GM18520 (cell line): ENCODE data around the gene STX18.
"Not testable (repeated sequence)": the region's sequence is repeated elsewhere in the genome, so short reads cannot be mapped to it uniquely, and the experiment has no call there.

Source experiments
- ATAC-seq: cut with Tn5 transposase; IDR thresholded peaks from one replicate; pipeline ENCODE4 v1.9.1; 2021; ENCODE audit not compliant: unreplicated experiment

Gene STX18

DNA sequence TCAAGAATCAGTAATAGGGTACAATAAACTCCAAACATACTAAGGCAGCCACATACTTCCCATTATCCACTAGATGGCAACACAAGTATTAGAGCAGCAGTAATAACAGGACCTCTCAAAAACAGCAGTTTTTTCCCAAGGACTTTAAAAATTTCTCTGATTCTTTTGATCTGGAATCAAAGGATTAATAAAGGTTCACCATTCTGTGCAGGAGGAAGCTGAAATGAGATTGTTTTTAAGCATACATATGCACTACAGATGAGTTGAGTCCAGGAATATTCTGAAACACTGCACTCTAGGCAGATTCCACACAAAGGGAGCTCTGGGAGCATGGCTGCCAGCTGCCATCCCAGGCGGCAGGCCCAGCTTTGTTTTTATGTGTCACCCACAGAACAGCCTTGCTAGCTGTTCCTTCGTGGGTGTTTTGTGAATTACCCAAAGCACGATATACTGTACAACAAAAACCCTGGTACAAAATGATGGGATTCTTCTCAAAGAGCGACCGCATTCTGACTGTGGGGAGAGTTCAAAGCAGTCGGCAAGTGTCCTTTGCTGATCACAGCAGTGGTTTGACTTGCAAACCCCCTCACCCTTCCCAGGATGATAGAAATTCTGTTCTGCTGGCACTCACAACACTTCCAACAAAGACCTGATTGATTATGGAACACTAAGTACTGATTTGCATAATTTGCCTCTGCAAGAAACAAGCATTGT is 61.0 kb downstream of the STX18 start:
- ATAC-seq: no peak

DNA sequence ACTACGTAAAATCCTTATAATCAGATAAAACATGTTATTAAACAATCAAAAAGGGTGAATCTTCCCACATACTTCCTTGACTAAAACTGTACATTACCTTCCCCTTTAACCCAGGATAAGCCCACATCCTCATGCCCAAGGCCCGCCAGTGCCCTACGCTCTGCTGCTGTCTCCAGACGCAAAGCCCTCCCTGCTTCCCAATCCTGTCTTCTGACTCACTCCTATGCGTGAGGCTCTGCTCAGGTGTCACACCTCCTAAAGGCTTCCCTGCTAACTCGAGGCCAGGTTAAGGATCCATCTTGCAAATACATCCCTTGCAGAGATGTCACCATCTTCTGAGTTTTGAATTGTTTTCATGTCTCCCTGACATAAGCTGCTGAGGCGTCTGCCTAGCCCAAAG is 61.6 kb downstream of the STX18 start:
- no peak for ATAC-seq

DNA sequence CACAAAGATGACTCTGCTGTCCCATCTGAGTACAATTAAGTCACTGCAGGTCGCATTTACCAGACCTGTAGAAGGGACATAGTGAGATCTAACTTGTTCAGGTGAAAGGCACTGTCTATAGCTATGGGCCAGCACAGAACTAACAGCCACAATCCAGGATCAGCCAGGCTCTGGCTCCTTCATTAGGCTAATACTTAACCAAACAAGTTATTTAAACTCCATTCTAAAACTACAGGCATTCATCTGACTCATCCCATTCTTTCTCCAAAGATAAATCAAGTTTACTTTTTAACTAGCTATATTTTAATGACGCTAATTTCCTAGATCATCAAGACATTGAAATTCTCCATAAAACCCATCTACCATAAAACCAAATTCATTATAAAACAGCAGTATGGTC is 62.5 kb downstream of the STX18 start:
- ATAC-seq: no peak

DNA sequence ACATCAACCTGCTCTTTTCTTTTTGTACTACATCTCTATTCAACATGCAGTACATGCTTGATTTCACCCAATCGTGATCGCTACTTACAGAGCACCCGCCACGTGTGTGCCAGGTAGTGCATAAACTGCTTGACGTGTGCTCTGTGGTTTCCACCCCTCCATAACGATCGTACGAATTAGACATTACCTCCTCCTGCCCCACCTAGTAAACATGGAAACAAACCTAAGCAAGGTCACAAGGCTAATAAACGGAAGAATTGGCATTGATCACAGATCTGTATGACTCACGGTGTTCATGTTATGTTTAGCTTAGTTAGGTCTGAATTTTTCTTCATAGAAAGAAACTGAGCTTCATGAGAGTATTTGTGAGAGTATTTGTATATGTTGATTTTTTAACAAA is 64.1 kb downstream of the STX18 start:
- no peak for ATAC-seq

DNA sequence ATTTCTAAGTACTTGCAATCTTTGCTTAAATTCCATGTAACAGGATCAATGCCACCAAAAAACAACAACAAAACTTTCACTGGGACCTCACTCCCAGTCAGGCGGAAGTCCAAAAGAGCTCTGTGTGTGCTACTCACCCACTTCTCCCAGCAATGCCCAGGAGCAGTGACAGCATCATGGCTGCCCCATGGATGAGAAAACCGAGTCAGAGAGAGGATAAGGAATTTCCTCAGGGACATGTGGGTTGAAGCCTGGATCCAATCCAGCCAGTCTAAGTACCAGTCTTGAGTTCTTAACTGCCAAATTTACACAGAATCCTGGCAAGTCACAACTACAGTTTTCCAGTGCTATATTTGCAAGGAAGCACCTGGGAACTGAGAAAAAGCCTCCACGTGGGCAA is 64.5 kb downstream of the STX18 start:
- ATAC-seq: no peak

DNA sequence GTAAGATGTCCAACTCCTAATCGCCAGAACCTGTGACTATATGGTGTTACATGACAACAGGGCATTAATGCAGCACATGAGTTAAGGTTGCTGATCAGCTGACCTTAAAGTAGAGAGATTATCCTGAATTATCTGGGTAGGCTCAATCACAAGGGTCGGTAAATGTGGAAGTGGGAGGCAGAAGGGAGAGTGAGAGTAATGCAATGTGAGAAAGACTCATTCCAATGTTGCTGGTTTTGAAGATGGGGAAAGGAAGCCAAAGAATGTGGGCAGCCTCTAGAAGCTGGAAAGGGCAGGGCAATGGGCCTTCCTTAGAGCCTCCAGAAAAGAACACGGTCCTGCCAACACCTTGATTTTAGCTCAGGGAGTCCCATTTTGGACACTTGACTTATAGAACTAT is 67.4 kb downstream of the STX18 start:
- no peak for ATAC-seq

DNA sequence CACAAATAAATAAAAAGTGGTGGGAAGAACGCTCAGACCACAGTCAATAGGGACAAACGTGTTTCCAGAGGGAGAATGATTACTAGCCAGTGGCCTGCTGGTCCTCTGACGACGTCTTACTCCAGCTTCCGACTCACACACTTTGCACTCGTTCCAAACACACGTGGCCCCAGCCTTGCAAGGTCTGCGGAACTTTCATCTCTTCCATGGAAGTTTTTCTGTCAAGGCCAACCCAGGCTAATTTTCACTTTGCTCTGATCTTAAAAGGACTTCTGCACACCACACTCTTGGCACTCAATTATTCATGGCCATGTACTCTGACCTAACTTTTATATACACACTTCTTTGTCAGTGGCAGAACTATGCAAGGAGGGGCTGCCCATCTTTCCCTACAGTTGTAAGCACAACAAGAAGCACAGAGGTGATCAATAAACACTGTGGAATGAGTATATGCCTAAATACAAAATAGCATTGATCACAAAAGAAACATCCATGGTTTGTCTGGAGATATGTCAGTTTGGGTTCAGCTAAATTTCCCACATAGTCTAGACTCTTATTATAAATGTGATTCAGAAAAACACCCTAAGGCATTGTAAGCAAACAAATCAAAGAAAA is 69.4 kb downstream of the STX18 start:
- no peak for ATAC-seq

DNA sequence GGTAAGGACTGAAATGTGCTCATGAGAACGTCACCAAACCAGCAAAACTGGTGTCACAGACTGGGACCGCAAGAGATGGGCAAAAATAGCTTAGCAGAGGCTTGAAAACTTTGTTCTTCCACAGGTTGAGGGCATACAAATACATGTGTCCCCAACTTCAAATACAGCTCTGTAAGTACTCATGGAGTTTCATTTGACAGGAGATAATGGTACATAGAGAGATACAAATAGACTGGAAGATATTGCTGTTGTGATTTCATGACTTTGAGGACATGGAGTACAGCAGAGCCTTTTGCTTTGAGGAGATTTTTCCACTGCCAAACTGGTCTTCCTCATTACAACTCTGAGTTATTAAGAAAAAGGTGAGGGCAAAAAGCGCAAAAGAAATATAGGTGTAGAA is 70.7 kb downstream of the STX18 start:
- no peak for ATAC-seq

DNA sequence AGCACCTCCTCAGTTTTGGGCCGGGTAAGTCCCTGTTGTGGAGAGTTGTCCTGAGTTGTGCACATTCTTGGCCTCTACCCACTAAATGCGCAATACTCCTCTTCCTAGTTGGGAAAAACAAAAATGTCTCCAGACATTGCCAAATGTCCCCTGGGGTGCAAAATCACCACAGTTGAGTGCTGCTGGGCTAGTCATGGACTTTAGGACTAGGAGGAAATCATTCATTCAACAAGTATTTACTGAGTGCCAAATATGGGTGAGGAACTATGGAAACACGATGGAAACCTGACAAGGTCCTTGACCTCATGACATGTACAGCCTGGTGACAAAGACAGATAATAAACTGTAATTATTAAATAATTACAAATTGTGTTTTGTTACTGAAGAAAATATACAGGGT is 71.6 kb downstream of the STX18 start:
- no peak for ATAC-seq

DNA sequence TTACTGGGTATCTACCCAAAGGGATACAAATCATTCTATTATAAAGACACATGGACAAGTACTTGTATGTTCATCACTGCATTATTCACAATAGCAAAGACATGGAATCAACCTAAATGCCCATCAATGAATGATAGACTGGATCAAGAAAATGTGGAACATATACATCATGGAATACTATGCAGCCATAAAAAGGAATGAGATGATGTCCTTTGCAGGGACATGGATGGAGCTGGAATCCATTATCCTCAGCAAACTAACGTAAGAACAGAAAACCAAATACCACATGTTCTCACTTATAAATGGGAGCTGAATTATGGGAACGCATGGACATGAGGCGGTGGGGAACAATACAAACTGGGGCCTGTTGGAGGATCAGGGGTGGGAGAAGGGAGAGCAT is 76.6 kb downstream of the STX18 start:
- not testable (repeated sequence) for ATAC-seq

DNA sequence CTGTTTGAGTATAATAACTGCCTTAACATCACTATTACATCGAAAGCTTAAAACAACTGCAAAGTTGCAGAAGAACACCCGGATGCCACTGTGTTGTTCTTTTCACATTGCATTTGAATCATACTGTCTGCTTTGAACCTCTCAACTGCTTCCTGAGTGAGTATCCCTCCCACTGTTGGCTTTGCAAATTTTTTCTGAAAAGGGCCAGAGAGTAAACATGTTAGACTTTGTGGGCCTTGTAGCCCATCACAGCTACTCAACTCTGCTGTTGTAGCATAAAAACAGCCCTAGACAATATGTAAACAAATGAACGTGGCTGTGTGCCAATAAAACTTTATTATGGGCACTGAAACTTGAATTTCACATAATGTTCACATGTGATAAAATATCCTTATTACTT is 78.9 kb downstream of the STX18 start:
- ATAC-seq: no peak

DNA sequence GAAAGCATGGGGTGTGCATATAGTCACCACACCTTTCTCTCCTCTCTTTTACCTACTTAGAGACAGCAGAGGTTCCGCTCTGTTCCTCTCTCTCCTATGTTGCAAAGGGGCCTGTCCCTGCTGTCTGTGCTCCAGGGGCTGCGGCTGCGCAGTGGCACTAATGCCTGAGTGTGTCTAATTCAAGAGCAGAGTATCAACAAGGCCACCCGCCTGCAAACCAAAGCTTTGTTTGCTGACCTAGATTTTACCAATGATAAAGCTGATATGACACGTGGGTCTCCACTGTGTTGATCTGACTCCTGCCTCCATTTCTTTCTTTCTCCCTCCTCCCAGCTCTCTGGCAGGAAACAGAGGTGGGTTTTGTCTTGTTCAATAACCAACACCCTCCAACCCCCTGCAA is 80.0 kb downstream of the STX18 start:
- ATAC-seq: no peak

DNA sequence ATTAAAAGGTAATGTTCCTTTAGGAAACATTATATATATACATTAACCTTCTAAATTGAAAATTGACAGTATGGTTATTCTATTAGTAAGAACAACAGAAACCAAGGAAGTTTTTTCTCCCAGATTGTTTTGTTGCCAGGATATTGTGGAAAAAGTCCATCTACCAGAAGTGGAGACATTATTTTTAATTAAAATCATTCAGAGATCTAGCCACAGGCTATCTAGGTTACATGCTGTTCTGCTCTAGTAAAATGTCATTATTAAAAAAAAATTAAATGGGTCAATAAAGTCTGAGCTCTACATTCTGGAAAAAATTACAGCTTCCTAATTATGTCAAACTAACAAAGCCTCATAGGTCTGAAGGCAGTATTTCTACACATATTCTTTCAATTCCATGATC is 80.7 kb downstream of the STX18 start:
- no peak for ATAC-seq

DNA sequence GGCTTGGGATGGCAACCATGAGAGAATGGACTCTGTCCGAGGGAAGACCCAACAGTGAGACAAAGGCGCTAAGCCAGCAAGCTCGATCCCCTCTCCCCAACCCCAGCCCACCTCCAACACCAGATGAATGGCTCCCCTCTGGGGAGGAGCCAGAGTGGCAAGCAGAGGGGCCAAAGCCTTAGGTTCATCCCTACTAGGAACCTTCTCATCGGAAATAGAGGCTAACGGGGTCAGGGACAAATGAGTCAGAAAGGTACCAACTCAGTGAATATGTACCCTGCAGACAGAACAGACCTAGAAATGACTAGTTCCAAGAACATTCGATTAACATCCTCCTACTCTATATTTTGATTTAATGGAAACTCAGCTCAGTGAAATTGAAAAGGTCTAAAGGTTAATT is 81.1 kb downstream of the STX18 start:
- no peak for ATAC-seq

DNA sequence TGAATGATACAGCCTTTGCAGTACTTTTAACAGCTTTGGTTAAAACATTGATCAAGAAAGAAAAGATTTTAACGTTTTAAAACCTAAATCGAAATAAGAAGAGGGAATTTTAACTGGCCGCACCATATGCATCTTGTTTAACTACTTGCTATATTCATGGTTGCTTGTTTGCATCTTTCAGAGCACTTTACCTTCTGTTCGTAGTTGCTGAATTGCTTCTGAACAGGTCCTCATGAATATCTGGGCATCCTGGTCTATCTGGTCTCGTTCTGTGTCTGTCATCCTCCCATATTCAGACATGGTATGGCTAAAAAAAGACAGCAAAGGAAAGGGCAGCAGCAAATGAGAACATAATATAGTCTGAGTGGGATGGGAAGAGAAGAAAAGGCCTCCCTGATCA is 82.7 kb downstream of the STX18 start:
- ATAC-seq: no peak

DNA sequence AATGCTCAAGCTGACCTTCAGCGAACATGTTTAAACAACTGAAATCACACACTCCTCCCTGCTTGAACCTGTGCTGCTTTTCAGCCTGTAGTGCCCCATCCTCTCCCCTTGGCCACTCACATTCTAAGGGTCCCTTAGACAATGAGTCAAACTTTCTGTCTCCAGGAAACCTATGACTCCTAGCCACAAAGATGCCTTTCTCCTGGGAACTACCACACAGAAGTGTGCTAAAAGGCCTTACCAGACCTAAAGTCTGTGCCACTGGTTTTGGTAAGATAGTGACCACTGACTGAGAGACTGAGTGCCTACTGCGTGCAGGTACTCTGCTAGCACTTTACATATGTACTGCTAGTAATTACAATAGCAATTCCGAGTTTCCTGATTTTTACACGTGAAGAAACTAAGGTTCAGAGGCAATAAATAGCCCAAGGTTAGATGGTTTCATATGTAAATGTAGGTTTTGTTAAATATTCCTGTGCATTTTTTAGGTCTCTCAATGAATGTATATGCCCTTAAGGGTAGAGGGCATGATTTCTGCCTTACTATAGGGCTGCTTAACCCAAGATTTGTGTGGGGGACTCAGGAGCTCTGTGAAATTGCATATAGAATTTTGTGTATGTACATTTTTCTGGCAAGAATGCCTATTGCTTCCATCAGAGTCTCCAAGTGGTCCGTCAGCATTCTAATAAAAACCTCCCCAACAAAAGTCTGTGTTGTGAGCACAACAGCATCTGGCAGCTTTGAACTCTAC is 83.9 kb downstream of the STX18 start:
- ATAC-seq: no peak

DNA sequence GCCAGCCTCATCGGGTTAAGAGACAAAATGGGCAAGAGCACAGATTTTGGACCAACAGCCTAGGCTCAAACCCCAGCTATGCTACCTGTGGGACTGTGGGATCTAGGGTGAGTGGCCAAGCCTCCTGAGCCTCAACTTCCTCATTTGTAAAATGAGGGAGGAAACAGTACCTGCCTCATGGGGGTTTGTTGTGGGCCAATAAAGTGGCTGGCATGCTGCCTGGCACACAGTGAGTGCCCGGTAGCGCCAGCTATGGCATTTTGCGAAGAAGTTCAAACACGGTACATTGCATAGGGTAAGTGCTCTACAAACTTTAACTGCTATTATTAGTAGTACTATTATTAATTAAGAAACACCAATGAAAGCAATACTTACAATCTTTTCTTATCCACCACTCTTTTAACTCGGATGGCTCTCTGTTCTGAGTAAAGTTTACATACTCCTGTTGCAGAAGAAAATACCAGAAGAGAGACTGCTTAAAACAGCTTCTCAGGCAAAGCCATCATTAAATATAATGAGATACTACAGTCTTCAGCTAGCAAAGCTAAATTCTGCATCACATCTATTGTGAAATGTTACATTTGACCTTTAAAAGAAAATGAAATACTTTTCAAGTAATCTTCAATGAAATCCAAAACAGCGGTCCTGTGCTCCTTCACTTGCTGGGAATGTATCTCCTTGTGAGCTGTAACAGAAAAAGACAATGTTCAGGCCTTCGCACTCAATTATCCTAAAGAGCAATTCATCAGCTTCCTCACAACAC is 84.9 kb downstream of the STX18 start:
- no peak for ATAC-seq

DNA sequence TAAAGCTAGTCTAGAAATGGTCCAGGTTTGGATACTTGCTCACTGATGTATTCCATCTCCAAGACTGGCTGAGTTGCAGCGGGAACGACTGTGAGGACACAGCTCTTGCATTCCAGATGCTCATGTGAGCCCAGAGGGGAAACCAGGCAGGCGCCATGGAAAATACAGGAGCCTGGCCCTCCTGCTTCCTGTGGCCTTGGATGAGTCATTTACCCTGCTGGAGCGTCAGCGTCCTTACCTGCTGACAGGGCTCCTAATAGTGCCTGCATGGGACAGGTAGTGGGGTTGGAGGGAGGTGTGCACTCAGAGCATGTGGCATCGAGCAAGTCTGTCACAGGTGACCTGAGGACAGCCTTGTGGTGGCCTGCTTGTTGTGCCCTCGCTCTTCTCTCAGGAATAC is 85.5 kb downstream of the STX18 start:
- no peak for ATAC-seq

DNA sequence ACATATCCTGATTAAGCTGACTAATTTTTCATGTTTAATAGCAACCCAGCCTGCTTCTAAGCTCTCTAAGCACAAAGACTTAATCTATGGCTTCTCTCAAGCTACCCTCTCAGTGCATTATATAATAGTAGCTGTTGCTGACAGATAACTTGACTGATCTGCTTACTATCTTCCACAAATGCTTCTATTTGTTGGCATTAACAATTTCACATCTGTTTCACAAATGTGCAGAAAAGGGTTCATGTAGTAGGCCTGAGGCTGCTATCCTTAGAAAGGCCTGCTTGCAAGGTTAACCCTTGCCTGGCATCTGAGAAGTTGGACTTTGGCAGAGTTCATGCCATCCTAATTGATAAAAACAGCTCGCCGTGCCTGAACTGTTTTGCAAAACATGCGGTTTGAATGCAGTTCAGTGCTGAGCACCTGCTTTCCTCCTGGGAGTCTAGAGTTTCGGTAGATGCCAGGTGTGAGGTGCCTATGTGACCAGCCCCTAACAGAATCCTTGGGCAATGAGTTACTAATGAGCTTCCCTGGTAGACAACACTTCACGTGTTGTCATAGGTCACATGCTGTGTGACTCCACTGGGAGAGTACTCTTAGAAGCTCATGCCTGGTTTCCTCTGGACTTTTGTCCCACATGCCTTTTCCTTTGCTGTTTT is 86.5 kb downstream of the STX18 start:
- peak; percentile 81 for ATAC-seq

DNA sequence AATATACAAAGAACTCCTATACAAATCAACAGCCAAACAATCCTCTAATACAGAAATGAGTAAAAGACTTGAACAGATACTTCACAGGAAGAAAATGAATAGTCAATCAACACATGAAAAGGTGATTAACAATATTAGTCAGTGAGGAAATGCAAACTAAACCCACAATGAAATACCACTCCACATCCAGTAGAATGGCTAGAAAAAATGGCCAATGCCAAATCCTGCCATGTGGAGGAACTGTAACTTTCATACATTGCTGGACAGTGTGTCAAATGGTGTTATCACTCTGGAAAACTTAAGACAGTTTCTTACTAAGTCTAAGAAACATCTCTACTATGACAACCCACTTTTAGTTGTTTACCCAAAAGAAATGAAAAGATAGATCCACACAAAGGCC is 95.4 kb downstream of the STX18 start:
- ATAC-seq: no peak

DNA sequence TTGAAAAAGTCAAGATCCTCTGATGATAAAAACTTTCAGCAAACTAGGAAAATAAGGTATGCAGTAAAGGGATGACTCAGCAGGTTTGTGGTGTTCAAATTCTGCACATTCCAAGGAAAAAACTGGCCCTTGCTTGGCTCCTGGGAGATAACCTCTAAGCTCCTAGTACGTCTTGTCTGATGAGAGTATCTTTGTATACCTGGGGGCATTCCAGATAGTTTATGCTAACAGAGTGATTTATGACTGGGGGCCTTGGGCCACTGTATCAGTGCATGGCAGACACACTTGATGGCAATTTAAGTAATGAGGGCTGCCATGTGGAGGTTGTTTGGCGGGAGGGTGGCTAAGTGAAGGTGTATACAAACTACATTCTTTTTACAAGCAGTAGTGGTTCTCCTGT is 98.0 kb downstream of the STX18 start:
- no peak for ATAC-seq
